NCI-H2227 (cell line): ENCODE measurements around the gene CAB39L.
A peak's percentile ranks its signal among the peaks of the same experiment; 100 is the strongest.

Experiments used
- DNase-seq: peaks from one replicate; lab custom pipeline; 2025; ENCODE audit not compliant: unreplicated experiment; lab: John Stamatoyannopoulos, UW

The CAB39L gene

DNA sequence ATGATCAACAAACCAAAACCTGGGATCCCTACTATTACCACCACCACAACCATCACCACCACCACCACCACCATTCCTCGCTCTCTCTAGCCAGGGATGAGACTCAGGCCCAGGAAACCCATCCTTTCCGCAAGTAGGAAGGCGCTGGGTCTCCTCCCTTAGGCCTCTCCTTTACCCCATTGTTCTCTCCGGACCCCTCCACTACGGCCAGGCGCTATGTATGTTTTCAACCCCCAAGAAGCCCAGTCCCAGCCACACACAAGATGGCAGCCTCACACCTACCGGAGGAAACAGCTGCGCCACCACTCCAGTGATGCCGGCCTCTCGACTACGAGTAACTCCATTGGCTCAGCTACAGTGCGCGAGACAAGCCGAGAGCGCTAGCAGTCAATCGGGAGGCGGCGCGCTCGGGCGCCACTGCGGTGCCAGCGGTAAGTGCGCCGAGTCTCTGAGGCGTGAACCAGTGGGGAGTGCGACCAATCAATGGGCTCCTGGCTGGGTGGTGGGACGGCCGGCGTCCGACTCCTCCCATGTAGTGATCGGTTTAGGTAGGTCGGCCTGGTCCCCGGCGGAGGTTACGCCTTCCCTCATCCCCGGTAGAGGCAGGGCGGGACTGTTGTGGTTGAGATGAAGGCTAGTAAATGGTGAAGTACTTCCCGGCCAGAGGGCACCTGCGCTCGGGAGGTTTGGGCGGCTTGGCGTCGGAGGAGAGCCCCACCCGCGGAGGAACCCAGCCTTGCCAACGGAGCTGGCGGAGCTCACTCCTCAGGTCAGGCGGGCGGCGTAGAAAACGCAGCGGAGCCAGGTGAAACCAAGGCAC, at the start of gene CAB39L, which contains the start of gene SETDB2:
CAB39L (minus strand) TSS at position 361 of the 820 bp plus-strand sequence. CDS start 61,154 bp downstream, outside the sequence.
SETDB2 (plus strand) TSS at position 571 of the 820 bp plus-strand sequence. CDS start 7,620 bp downstream, outside the sequence.
- peak; percentile 97 for DNase-seq

DNA sequence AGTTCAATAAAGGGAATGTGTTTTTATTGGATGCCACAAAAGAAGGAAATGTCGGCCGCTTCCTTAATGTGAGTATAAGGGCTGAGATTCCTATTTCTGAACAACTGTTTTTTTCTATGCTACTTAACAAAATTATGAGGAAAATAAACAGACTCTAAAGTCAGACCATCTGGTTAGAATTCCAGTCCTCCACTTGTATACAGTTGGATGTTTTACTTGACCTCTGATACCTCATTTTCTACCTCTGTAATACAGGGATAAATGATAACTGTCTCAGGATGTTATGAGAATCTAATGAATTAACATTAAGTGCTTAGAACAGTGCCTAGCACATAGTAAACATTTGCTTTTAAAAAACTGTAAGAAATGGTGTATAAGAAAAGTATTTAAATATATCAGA, 44.7 kb upstream of the CAB39L start:
- DNase-seq, result no peak

DNA sequence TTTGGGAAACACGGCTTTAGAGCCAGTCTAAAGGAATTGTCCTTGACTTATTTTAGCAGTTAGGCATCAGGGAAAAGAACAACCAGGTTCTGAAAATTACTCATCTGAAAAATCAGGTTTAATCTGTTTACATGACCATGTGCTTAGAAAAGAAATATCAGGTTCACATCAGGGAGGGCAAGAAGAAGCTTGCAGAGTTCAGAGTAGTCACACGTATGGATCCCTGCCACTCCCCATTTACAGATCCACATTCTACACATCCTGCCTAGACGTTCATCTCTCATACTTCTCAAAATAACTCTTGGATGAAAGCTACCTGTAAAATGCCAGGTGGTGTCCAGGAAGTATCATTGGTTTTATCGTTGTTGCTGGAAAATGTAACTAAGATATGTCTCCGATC, 37.9 kb upstream of the CAB39L start:
- DNase-seq, result no peak

DNA sequence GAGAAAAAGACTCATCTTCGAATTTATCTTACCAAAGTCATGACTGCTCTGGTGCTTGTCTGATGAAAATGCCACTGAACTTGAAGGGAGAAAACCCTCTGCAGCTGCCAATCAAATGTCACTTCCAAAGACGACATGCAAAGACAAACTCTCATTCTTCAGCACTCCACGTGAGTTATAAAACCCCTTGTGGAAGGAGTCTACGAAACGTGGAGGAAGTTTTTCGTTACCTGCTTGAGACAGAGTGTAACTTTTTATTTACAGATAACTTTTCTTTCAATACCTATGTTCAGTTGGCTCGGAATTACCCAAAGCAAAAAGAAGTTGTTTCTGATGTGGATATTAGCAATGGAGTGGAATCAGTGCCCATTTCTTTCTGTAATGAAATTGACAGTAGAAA, 32.7 kb upstream of the CAB39L start:
- no peak for DNase-seq

DNA sequence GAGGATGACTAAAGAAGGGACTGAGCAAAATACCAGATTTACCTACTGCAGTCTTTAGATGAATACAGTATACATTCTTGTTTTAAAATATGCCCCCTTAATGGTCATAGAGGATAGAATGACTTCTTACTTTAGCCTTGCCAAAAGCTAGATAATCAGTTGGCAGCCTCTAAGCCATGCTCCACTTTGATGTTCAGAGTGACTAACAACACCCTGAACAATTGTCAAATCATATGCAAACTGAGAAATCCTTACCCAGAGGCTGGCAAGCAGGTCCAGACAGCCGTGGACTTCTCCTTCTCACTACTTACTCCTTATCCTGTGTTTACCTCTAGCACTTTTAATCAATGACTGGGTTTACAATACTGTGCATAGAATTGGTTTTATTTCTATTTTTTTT, 28.3 kb upstream of the CAB39L start:
- DNase-seq, result no peak

DNA sequence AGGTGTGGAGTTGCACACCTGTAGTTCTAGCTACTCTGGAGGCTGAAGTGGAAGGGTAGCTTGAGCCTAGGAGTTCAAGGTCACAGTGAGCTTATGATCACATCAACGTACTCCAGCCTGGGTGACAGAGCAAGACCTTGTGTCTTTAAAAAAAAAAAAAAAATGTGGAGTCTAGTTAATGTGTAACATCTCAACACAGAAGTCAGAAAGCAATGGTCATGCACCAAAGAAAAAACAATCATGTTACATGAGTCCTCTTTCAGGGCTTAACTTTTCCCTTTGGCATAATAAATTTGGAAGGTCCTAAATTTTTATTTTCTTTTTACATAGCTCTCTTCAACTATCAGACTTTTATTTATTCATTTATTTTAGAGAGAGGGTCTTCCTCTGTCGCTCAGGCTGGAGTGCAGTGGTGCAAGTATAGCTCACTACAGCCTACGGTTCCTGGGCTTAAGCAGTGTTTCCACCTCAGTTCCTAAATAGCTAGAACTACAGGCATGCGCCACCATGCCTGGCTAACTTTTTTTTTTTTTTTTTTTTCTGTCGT, 22.5 kb upstream of the CAB39L start:
- no peak for DNase-seq

DNA sequence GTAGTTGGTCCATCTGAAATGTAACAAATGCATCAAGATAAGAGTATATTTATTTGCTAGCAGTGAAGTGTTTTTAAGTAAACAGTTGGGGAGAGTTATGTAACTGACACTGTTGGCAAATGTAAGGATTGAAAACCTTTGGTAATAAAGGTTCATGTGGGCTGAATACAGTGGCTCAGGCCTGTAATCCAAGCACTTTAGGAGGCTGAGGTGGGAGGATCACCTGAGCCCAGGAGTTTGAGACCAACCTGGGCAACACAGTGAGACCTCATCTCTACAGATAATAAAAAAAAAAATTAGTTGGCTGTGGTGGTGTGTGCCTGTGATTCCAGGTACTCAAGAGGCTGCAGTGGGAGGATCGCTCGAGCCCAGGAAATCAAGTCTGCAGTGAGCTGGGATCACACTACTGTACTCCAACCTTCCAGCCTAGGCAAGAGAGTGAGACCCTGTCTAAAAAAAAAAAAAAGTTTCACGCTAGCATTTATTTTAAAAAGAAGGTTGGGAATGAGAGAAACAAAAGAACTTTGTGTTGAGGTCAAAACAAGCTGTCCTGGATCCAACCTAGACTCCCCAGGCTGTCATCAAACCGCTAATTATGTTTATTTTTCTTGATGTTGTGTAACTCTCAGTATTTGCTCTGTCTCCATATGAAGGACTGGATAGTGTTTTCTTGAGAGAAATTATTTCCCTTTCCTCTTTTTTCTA, 20.9 kb upstream of the CAB39L start:
- no peak for DNase-seq

DNA sequence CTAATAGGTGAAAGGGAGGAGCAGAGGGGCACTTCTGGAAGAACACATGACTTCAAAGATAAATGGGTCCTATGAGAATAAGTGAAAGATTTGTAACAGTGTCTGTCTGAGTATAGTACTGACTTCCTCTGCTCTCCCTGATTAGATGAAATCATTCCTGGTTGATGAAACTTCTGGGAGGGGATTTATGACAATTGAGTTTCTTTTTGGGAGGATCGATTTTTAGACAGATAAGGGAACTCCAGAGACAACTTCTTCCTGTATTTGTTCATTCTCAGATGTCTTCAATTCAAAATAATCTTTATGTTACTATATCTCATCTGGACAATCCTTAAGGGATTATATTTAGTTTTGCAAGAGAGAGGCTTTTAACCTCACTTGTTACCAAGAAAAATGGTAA, 20.2 kb upstream of the CAB39L start:
- no peak for DNase-seq

DNA sequence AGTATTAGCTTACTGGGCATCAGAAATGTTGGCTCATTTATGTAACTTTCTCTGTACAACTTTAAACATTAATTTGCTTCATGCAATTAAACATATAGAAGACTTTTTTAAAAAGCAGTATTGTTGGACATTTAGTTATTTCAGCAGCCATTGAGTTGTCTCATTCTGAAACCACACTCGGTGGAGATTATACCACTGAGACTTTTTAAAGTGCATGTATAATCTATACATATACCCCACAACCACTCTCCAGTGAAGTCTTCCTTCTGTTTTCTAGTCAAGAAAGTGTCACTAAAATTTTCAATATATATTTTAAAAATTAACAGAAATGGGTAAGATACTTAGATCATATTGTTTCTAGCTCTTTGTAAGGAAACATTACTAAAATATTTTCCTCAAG, 15.7 kb upstream of the CAB39L start:
- no peak for DNase-seq

DNA sequence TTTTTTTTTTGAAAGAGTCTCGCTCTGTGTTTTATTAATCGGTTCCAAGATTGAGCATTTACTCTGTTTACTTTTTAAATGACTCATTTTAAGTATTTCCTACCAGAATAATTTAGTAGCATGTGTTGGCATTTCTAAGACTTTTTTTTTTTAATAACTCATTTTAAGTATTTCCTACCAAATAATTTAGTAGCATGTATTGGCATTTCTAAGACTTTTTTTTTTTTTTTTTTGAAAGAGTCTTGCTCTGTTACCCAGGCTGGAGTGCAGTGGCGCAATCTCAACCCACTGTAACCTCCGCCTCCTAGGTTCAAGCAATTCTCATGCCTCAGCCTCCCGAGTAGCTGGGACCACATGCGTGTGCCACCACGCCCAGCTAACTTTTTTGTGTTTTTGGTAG, 13.4 kb upstream of the CAB39L start:
- no peak for DNase-seq

DNA sequence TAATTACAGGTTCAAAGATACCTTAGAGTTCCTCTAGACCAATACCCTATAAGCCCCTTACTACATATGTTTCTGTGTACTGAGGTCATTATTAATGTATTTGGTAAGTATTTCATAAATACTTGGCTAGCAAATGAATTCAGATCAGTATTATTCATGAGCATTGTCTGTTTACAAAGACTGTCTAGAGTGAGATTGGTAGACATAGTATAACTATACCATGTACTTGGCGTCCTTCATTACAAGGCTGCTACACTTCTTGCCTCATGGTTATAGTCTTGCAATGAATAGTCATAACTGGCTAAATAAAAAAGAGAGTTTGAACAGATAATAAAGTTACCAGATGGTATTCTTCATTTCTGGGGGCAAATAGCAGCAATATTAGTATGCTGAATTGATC, 12.3 kb upstream of the CAB39L start:
- no peak for DNase-seq

DNA sequence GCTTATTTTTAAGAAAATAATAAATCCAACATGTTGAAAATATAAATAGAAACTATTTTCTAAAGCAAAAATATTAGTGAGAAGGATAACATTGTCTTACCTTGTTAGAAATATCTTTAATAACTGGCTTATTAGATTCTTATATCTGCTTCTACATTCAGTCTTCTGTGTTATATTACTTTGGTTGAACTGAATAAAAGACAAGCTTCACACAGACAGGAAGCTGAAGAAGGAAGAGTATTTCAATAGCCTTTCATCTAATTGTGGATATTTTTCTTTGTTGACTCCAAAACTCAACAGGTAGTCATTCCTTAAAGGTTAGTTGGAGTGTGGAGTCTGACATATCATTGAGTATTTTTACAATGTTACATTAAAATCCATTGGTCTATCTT, 11.1 kb upstream of the CAB39L start:
- no peak for DNase-seq

DNA sequence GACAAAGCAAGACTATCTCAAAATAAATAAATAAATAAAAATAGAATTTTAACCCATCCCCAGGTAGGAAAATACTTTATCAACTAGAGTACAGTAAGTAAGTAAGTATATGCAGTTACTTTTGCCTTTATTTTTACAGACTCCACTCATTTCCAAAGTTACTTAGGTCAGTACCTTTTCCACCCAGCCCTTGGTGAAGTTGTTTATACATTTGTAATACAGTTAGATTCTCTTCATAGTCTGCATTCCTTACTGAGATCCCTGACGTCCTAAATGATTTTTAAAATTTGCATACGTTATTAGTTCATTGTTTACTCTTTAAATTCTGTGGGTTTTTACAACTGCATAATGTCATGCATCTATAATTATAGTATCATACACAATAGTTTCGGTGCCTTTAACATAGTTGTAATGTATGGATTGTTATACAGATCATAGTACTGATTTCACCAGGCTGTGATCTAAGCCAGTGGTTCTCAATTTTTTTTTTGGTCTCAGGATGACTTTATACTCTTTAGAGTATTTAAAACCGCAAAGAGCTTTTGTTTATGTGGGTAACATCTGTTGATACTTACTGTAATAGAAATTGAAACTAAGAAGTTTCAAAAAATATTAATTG, 10.6 kb upstream of the CAB39L start:
- no peak for DNase-seq

DNA sequence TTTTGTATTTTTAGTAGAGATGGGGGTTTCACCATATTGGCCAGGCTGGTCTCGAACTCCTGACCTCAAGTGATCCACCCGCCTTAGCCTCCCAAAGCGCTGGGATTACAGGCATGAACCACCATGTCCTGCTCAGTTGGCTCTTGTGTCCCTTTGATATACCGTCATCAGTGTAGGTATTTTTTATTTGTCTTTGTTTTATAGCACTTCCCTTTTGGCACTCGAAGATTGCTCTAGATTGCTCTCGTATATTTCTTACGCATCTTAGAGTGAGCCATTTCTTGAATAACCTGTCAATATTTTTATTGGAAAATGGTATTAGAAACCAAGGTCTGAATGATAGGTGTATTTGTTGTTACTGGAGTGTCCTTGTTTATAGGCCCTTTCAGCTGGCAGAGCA, 9.6 kb upstream of the CAB39L start:
- no peak for DNase-seq

DNA sequence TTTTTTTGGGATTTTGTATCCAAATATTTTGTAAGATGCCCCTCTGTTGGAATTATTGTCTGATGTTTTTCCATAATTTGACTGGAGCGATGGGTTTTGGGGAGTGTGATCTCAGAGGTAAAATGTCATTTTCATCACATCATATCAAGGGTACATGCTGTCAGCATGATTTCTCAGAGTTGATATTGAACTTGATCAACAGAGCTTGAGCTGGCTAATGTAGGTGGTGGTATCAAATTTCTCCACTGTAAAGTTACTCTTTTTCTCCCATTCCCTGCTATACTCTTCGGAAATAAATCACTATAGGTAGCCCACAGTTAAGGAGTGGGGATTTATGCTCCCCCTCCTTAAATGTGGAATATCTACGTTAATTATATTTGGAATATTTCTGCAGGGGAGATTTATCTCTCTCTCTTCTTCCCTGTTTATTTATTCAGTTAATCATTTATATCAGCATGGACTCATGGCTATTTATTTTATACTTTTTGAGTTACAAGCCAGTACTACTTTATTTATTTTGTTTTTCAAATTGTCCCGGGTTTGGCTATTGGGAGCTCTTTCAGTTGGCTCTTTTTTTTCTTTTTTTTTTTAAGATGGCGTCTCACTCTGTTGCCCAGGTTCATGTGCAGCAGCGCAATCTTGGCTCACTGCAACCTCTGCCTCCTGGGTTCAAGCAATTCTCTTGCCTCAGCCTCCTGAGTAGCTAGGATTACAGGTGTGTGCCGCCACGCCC, 9.0 kb upstream of the CAB39L start:
- no peak for DNase-seq

DNA sequence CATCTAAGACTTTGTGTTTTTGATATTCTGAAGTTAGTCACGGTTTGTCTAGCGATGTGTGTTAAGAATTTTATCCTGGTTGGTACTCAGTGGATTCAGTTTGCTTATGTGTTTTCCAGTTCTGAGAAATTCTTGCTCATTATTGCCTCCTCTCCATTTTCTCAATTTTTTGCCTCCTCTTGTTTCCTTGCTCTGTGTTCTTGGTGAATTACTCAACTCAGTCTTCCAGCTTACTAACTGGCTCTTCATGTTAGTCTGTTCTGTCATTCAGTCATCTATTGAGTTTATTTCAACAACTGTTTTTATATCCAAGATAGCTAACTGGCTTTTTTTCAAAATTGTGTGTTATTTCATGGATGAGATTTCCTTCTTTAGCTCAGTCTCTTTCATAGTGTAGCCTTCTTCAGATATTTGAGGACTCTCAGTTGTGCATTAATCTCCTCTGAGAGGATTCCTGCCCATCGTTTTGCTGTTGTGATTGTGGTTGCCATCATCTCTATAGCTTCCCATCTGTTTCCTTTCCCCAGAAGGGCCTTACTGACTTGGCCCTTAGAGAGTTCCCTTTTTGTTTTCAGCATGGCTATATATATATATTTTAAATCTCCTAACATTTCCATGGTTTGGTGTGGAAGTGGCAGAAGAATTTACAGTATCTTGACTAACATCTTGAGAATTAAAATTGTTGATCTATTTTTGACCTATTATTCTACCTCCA, 6.4 kb upstream of the CAB39L start:
- DNase-seq, result no peak

DNA sequence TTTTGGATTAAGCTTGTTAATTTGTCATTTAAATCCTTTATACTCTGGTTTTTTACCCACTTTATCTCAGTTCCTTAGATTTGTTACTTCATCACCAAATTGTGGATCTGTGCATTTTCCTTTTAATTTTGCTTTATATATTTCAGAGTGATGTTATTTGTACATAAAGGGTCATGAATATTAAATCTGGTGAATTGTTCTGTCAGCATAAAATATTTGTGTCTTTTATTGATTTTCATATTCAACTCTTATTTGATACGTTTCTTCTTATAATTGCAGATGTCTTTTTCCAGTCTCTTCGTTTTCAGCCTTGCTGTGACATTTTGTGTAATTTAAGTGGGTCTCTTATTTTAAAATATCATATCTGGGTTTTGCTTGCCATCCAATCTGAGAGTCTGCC, 4.9 kb upstream of the CAB39L start:
- no peak for DNase-seq

DNA sequence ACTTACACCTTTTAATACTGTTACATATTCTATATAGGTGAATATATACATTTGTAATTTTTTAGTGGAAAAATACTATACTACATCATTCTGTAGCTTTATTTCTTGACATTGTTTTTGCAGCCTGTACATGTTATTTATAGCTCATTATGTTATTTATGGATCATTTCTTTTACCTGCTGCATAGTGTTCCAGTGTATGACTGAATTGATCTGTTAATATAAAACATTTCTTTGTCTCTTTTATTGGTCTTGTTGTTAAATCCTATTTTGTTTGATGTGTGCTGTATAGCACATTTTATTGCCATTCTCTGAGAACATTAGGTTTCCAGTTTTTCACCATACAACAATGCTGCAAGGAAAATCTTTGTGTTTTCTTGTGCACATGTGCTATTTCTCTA, 2.6 kb upstream of the CAB39L start:
- no peak for DNase-seq

DNA sequence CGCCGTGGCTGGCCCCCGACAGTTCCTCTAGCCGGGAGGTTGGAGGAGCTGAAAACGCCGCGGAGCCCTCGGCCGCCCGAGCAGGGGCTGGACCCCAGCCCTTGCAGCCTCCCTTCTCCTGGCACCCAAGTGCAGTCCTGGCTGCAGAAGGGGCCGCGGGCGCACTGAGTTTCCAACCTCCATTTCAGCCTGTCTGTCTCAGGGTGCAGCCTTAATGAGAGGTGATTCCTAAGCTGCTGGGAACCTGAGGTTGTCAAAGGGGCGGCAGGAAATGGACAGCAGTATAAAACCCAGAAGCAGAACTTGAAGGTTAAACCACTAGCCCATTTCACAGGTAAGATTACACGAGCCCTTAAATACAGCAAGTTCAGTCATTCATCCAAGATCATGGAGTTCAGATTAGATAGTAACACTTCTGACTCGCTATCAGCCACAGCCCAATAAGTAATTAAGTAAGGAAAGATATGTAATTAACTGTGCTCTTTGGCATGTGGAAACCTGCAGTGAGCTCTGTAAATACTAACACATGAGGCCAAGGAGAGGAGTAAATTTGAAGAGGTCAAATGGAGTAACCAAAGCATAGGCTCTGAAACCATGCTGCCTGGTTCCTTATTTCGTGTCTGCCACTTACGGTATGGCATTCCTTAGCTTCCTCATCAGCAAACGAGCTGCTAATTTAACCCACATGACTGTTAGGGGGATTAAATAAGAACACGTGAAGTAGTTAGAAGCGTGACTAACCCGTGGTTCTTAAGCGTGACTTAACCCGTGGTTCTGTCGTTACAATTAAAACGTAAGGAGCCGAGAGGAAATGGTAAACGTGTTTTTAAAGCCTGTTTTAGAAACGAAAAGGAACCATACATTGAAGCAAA, 896 bp upstream of the CAB39L start:
- peak; percentile 14 for DNase-seq

DNA sequence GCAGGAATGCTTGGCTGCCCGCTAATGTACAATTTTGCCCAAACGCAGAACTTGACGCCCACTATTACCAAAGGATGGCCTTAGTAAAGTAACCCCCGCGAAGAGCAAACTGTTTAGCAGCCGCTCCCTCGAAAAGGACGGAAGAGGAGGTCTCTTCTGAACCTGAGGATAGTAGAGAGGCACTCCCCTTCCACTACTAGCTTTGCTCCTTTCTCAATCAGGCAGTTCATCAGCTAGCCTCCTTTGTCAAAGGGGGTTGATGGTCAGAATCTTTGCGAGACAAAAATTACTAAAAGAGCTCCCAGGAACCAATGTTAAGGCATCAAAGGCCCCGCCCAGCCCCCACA, 534 bp downstream of the CAB39L start:
- peak; percentile 65 for DNase-seq
